DND-41 (cell line): ENCODE data around the gene ITM2C.

Experiments
- ATAC-seq: fragments of 200-7000 bp; cut with Tn5 transposase; 3 replicates; pipeline ENCODE4 v1.9.1; 2021; ENCODE audit warnings: low read depth; ENCODE audit not compliant: insufficient read depth
- DNase-seq: peaks from one replicate; pipeline ENCODE4 v3.0.0-alpha.2; 2020
- H2AFZ ChIP-seq: 2 replicates; pipeline ENCODE4 v1.6.0; 2012; ENCODE audit warnings: low read depth, low read length
- H3K27ac ChIP-seq: 2 replicates; pipeline ENCODE4 v1.5.1; 2012; ENCODE audit warnings: low read length, inconsistent platforms
- H3K27me3 ChIP-seq: fragments of 200-600 bp; sonication (generic); 2 replicates; pipeline ENCODE4 v1.6.0; 2012; ENCODE audit warnings: low read length, mild to moderate bottlenecking, inconsistent platforms; ENCODE audit not compliant: insufficient read depth, poor library complexity
- H3K36me3 ChIP-seq: 2 replicates; pipeline ENCODE4 v1.5.1; 2012; ENCODE audit warnings: low read length, inconsistent platforms; ENCODE audit not compliant: insufficient read depth
- H3K4me1 ChIP-seq: 2 replicates; pipeline ENCODE4 v1.5.1; 2012; ENCODE audit warnings: mild to moderate bottlenecking, low read length; ENCODE audit not compliant: insufficient read depth
- H3K4me2 ChIP-seq: 2 replicates; pipeline ENCODE4 v1.6.0; 2012; ENCODE audit warnings: mild to moderate bottlenecking, moderate library complexity, low read length, inconsistent platforms; ENCODE audit not compliant: insufficient read depth
- H3K4me3 ChIP-seq, 2 experiments: fragments of 200-600 bp in 1 of 2; shearing (Covaris generic) in 1 of 2; 2 replicates each; pipeline ENCODE4 v1.5.1; 2012 to 2016; ENCODE audit warnings: inconsistent platforms in 2 of 2, low read length in 2 of 2, mild to moderate bottlenecking in 2 of 2, low read depth in 1 of 2, moderate library complexity in 1 of 2
- H3K79me2 ChIP-seq: 2 replicates; pipeline ENCODE4 v1.6.0; 2012; ENCODE audit warnings: low read length, inconsistent platforms; ENCODE audit not compliant: insufficient read depth
- H3K9ac ChIP-seq: 2 replicates; pipeline ENCODE4 v1.6.0; 2012; ENCODE audit warnings: low read depth, mild to moderate bottlenecking, inconsistent platforms, low read length, moderate library complexity
- H3K9me3 ChIP-seq: 2 replicates; pipeline ENCODE4 v1.5.1; 2012; ENCODE audit warnings: low read length, moderate library complexity, mild to moderate bottlenecking, inconsistent platforms; ENCODE audit not compliant: insufficient read depth, severe bottlenecking
- H4K20me1 ChIP-seq: 2 replicates; pipeline ENCODE4 v1.6.0; 2012; ENCODE audit warnings: low read length; ENCODE audit not compliant: insufficient read depth
- CTCF ChIP-seq: IDR thresholded peaks from 2 replicates; pipeline ENCODE4 v1.5.1; 2012; ENCODE audit warnings: borderline replicate concordance, low read length, moderate library complexity, mild to moderate bottlenecking; ENCODE audit not compliant: poor library complexity, severe bottlenecking; ENCODE audit errors: extremely low read depth
- EZH2 ChIP-seq: IDR thresholded peaks from 3 replicates; pipeline ENCODE4 v1.6.1; 2012; ENCODE audit warnings: borderline replicate concordance, low read depth, mild to moderate bottlenecking, moderate library complexity, low read length, inconsistent platforms; ENCODE audit not compliant: severe bottlenecking

ITM2C gene

DNA sequence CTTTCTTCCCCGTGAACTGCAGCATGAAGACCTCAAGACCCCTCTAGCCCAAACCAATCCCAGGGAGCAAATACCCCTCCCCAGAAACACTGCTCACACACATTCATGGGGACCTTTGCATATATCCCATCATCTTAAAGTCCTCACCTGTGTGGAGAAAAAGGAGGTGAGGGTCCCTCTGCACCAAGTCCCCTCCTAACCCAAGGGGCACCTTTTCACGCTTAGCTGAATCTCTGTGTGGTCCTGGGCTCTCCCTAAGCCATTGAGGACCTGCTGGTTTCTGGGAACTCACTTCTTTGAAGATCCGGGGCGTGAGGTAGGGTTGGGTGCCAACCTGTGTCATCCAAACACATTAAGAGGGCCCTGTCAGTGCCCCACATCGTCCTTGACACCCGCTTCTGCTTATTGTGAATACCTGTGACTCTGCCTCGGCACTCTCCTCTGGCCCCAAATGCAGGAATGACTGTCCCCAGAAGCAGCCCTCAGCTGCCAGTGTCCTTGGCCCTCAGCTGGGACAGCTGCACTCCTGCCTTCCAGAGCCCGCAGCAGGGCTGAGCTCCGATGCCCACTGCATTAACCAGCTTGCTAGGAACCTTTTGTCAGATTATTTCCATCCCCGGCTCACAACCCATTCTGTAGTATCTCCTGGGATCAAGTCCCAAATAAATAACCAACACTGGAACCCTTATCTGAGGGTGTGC is 41.3 kb upstream of the ITM2C start:
- H3K4me3 ChIP-seq, result no peak overlapping the region
- H3K27ac ChIP-seq, result no peak overlapping the region
- H3K9me3 ChIP-seq, result no peaks in the 10 kb centered on the region
- no peaks in the 10 kb centered on the region for H3K27me3 ChIP-seq
- no peak overlapping the region for H2AFZ ChIP-seq
- H3K36me3 ChIP-seq, result peaks cover 21% of the 10 kb centered on the region
- TF ChIP-seq CTCF, result no peak
- no peak for TF ChIP-seq EZH2
- DNase-seq, result no peak
- no peaks in the 10 kb centered on the region for H3K79me2 ChIP-seq
- no peaks in the 10 kb centered on the region for H4K20me1 ChIP-seq
- no peak for ATAC-seq
- H3K9ac ChIP-seq, result no peak overlapping the region
- H3K4me1 ChIP-seq, result peaks cover 7% of the 10 kb centered on the region
- no peak overlapping the region for H3K4me2 ChIP-seq

DNA sequence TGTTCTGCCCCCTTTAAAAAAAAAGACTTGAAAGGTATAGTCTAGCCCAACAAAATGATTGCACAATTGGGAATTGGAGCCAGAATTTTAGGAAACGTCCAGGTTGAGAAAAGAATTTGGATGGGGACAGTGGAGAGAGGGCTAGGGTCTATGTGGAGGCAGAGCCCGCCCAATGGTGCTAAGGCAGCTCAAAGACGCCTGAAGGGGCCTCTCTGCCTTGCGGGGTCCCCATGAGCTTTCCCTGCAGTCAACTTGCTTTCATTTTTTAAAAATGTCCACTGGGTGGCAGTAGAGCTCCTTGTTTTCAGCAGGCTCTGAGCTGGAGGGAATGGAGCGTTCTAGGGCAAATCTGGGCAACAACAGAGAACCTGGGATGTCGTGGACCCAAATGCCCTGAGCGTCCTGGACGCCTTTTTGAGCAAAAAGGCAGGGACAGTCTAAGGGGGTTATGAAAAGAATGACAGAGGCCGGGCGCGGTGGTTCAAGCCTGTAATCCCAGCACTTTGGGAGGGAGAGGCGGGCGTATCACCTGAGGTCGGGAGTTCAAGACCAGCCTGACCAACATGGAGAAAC is 40.2 kb upstream of the ITM2C start:
- DNase-seq, result peak; percentile 72
- Histone ChIP-seq H3K27me3 (no peaks in the 10 kb centered on the region), H2AFZ (peak overlapping the region; percentile 53; the same call in 1 of the 2 replicates), H3K9ac (no peak overlapping the region), H3K36me3 (peaks cover 14% of the 10 kb centered on the region; the same call in 1 of the 2 replicates), H3K4me2 (peak overlapping the region; percentile 47), H3K79me2 (no peaks in the 10 kb centered on the region), H3K9me3 (no peaks in the 10 kb centered on the region), H4K20me1 (no peaks in the 10 kb centered on the region), H3K4me1 (peaks cover 7% of the 10 kb centered on the region), H3K27ac (no peak overlapping the region), H3K4me3 (no peak overlapping the region)
- peak; percentile 98 for ATAC-seq
- TF ChIP-seq CTCF, result peak; percentile 85
- TF ChIP-seq EZH2, result no peak

GRCh38 chr2:230825354-230825753 is 39.4 kb upstream of the ITM2C start:
- Histone ChIP-seq H3K4me3 (no peak overlapping the region), H4K20me1 (no peaks in the 10 kb centered on the region), H3K79me2 (no peaks in the 10 kb centered on the region), H3K27ac (no peak overlapping the region), H3K9me3 (no peaks in the 10 kb centered on the region), H3K9ac (no peak overlapping the region), H3K27me3 (no peaks in the 10 kb centered on the region), H3K36me3 (peaks cover 12% of the 10 kb centered on the region; the same call in 1 of the 2 replicates), H2AFZ (no peak overlapping the region), H3K4me1 (peaks cover 7% of the 10 kb centered on the region), H3K4me2 (no peak overlapping the region)
- TF ChIP-seq EZH2 (no peak), CTCF (no peak)
- ATAC-seq (no peak), DNase-seq (no peak)
